NCI-H1930 (cell line): ENCODE measurements around the gene LRMDA.

Source experiments
- DNase-seq, 2 experiments: peaks; one replicate each; lab custom pipeline; 2025; lab: John Stamatoyannopoulos, UW

LRMDA gene

GRCh38 chr10:75716506-75716905 lies 285.1 kb downstream of the LRMDA start:
- no peak for DNase-seq

- no peak for DNase-seq
These were observed 285.9 kb downstream of the LRMDA start for GRCh38 chr10:75717126-75717916.

DNA sequence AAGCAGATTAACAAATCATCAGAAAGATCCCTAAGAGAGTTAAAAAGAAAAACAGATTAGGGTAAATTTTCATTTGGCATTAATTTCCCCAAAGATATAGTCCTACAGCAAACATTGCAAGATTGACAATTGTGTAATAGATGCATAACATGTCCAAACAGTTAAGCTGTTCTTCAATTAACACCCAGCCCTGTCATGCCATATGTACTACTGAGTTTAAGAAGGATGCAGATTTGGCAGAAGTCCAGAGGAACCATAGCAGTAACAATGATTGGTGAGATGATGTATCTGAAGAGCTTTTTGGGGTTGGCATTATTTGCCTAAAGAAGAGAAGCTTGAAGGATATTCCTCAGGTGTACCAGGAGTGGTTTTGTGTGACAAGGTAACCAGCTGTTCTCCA lies 287.6 kb downstream of the LRMDA start:
- DNase-seq: no peak

GRCh38 chr10:75720157-75720556 lies 288.7 kb downstream of the LRMDA start:
- no peak for DNase-seq

GRCh38 chr10:75722020-75722419 lies 290.6 kb downstream of the LRMDA start:
- DNase-seq: no peak

DNA sequence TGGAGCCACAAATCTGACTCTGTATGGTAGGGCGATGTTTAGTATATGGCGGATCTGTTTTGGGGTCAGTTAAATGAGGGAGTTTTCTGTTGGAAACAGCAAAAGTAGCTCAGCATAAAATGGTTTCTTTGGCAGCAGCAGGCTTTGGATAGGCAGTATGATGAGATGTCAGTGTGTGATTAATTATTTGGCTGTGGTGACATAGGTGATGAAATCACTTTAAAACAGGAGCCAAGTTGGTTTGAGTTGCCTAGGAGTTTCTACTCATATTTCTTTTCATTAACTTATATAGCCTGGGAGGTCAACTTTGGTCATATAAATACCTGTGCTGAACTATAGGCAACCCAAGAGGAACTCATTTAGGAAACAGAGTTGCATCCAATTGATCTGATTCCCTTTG lies 291.2 kb downstream of the LRMDA start:
- no peak for DNase-seq

- DNase-seq: no peak
These were observed 292.0 kb downstream of the LRMDA start for GRCh38 chr10:75723319-75723980.

DNA sequence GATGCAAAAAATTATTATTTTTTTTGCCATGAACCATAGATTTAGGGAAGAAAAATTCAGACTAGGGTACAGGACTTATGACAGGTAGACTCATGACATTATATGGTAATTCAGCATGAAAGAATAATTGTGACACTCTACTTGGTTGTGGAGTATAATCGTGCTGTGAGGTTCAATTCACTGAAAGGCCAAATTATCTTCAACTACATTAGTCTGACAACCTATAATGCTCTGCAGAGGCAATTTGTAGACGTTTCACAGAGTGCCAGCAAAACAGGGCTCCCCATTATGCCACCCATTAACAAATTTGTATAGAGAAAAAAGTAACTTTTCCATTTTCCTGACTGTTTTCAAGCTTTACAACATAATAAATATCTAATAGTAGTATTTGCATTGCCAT lies 292.6 kb downstream of the LRMDA start:
- no peak for DNase-seq

- DNase-seq: no peak
These were observed 295.4 kb downstream of the LRMDA start for GRCh38 chr10:75726522-75727483.

- DNase-seq: no peak
These were observed 299.4 kb downstream of the LRMDA start for GRCh38 chr10:75730847-75731246.

DNA sequence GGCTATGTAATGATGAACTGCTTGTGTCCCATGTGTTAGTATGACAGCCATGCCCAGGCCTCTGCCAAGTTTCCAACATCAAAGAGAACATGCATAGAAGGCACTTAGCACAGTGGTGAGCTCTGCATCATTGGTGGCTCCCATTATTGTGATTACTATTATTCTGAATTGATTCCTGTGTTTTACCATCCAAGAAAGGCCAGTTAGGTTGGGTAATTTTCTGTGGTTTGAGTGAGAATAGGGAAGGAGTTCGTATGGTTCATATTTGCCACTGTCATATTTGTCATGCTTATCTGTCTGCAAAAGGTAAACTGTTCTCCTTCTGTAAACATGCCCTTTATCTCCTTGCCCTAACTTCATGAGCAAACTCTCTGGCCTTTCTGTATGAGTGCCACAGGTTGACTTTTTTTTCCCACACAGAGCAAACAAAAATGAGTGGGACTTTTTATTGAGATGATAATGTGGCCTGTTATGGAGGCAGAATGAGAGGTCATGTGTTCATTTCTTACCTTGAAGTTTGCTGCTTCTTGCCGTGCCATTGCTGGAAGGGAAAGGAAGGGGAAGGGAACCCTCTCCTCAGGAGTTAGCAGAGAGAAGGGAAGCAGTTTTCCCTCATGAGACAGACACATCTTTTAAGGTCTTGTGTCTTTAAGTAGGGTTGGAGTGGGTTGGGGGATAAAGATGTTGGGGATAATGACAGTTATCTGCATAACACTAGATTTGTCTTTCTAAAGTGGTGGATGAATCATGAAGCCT lies 301.9 kb downstream of the LRMDA start:
- DNase-seq: no peak

DNA sequence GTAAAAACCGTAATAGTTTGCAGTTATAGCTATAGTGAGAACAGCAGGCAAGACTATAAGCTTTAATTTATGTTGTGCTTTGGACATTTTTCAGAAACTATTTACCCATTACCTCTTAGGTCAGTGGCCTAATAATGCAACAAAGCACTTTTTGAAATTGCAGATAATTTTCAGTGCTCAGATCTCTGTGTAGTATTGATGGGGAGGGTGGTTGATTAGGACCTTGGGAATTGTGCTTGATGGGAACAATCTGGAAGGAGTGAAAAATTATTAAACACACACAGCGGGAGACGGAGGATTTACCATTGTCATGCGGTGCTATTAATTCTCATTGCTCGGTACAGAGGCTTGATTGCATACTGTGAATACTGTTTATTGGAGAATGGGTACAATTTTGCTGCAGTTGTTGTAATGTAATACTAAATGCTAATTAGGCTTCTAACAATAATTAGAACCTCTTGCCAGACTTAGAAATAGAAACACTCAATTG lies 304.8 kb downstream of the LRMDA start:
- DNase-seq: no peak

- no peak for DNase-seq
These were observed 305.6 kb downstream of the LRMDA start for GRCh38 chr10:75736889-75737579.

DNA sequence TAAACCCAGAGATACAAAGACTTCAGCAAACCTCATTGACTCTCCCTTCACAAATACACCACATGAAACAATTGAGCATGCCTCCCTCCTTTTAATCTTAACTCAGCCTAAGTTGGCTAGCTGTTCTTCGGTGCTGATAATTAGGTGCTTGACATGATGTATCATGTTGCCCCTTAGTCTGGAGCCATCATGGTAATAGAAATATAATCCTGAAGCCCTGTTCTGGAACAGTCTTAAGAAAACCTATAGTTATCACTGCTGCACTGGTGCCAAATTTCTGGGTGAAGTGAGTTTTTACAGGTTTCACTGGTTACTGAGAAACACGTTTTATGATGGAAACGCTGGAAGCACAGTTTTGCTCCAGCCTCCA lies 306.1 kb downstream of the LRMDA start:
- DNase-seq: no peak

GRCh38 chr10:75738924-75739323 lies 307.5 kb downstream of the LRMDA start:
- DNase-seq: no peak

DNA sequence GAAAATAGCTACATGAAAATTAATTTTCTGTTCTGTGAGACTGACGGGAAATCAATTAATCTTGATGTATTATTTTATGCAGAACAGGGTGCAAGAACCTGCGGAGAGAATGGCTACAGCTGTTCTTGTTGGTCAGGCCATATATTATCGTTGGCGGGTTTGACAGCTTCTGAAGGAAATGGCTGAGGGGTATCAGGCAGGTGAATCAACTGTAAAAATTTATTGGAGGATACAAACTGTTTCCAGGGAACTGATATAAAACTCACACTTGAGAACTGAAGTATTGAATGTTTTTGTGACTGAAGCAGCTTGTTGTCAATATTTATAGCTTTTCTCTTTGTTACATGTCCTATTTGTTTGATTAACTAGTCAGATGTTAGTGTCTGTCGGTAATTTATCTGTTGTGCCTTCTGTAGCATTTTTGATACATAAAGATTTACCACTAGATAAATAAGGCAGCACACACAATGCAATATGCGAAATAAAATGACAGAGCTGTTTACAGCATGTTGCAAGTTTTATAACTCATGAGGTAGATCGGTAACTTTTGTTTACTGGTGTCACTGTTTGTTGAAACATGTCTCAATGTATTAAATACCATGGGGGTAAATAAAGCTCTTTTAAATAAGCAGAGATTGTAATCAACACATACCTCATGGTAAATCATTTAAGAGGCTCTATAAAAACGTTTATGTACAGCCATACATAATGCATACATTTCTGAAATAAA lies 308.2 kb downstream of the LRMDA start:
- no peak for DNase-seq

GRCh38 chr10:75740541-75740940 lies 309.1 kb downstream of the LRMDA start:
- DNase-seq: no peak

- no peak for DNase-seq
These were observed 310.9 kb downstream of the LRMDA start for GRCh38 chr10:75742355-75742754.

DNA sequence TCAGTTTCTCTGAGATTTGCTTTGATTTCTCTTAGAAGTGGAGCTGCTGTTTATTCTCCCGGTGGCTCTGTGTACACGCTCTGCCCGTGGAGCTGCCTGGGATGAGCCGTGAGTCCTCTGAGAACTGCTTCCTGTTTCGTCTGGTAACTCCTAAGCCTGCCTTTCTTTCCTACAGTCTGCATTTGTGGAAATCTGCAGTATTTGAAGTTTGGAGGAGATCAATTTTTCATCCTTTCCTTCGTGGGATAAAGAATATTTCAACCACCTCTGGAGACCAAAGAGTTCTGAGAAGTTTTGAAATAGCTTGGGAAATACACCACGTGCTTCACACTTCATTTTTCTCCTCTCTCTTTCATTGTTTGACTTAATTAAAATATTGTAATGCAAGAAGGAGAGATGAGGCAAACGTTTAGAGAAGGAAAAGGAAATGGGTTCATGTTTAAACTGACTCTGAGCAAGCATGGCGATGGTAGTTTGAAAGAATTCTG lies 311.9 kb downstream of the LRMDA start:
- no peak for DNase-seq

DNA sequence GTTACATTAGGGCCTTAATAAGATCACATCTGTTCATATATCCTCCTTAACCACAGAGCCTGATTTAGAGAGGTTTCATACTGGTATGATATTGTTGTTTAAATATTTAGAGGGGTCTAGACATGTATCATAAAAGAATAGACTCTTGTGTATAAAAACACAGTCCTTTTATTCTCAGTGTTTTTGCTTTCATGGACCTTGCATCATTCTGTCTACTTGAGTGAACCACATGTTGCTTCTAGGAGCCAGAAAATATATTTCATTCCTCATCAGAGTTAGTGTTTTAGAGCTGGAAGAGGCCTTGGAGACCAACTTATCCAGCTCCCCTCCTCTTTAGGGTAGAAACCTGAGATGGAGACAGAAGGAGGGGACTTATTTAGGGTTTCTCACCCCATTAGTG lies 312.8 kb downstream of the LRMDA start:
- DNase-seq: peak in 1 of 2 experiments; percentile 48
